Mucosa of rectum (tissue), 2 donors: Measurements from ENCODE around the gene CDK14.

Experiments
- H3K27ac ChIP-seq, 2 donors: one replicate each; pipeline ENCODE4 v1.7.0; 2013; ENCODE audit warnings: inconsistent platforms in 2 of 2, low read depth in 2 of 2, low read length in 2 of 2
- H3K27me3 ChIP-seq, 2 donors: one replicate each; pipeline ENCODE4 v1.7.0; 2013; ENCODE audit warnings: low read length in 2 of 2; ENCODE audit not compliant: control insufficient read depth in 2 of 2, insufficient read depth in 2 of 2
- H3K36me3 ChIP-seq, 2 donors: one replicate each; pipeline ENCODE4 v1.7.0; 2013; ENCODE audit warnings: low read length in 2 of 2; ENCODE audit not compliant: control insufficient read depth in 2 of 2, insufficient read depth in 2 of 2
- H3K4me1 ChIP-seq, 2 donors: one replicate each; pipeline ENCODE4 v1.7.0; 2013; ENCODE audit warnings: low read length in 2 of 2, mild to moderate bottlenecking in 1 of 2; ENCODE audit not compliant: control insufficient read depth in 2 of 2, insufficient read depth in 2 of 2
- H3K4me3 ChIP-seq, 2 donors: one replicate each; pipeline ENCODE4 v1.7.0; 2013; ENCODE audit warnings: low read length in 2 of 2
- H3K9ac ChIP-seq, 2 donors: one replicate each; pipeline ENCODE4 v1.7.0; 2013; ENCODE audit warnings: low read length in 2 of 2, low read depth in 1 of 2, mild to moderate bottlenecking in 1 of 2
- H3K9me3 ChIP-seq, 2 donors: one replicate each; pipeline ENCODE4 v1.7.0; 2013; ENCODE audit warnings: low read length in 2 of 2; ENCODE audit not compliant: control insufficient read depth in 2 of 2
- donor health status: healthy.
- donor health status: Normal muscosa, but diverticular disease.

Gene CDK14

DNA sequence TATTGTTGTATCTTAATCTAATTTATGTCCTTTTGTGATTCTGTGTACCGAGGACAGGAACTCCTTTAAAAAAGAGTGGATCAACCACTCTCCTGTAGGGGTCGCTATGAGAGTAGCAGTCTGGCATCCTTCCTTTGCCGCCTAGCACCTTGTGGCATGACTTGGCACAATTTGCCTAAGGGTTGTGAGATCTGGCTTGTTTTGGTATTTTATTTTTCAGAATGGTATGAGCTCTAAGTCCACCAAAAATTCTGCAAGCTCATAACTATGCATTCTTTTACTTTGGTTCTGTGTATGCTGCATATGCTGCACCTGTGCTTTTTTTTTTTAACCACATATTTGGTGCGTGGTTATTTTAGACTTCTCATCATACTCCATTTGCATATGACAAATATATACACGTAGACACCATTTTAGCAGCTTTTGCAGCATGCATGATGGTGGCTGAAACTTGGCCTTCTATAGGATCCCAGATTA is 112.8 kb downstream of the CDK14 start:
- no peaks in the 10 kb centered on the region for H3K9me3 ChIP-seq

DNA sequence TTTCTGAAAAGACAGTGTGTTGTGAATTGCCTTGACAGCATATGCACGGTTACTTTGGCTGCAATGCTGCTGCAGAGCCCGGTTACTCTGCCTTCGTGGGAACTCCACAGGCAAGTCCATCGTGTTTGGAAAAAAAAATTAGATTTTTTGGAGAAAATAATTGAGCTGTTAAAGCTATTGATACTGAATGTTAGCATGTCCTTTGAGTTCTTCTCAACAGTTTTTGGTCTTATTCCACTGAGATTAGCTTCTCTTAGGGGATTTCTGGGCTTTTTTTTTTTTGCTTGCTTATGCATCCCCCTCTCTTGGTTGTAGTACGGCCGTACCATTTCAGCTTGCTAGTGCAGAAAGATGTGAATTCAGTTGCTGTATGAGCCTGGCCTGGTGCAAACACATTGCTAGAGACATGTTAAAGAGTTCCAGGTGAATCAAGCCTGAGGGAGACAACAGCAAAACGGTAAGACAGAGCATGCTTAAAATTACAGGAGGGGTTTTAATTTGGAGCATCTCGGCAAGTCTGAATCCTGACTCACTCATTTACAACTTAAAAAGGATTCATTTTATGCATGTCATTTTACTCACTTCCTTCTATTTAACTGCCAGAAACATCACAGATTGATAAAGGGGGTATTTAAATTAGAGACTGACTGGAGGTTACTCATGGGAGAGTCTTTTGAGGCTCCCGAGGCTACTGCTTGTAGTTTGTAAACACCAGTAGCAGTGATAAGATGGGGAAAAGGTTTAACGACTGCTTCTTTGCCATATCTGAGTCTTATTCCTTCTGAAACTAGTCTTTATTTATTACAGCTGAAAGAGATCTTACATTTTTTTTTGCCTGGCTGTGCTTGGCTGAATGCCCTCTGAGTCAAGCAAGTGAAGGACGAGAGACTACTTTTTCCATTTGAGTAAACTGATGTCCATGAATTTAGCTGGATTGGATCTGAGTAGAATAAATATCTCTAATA is 113.7 kb downstream of the CDK14 start:
- H3K4me3 ChIP-seq = peak overlapping the region; percentile 19 to 53
- H3K27me3 ChIP-seq = no peaks in the 10 kb centered on the region
- H3K9me3 ChIP-seq = no peaks in the 10 kb centered on the region
- H3K9ac ChIP-seq = peak overlapping the region in 1 of 2 donors; percentile 9
- no peaks in the 10 kb centered on the region for H3K36me3 ChIP-seq
- H3K27ac ChIP-seq = peak overlapping the region; percentile 11 to 48
- no peaks in the 10 kb centered on the region for H3K4me1 ChIP-seq

More for the DNA sequence above, 112.8 kb downstream of the CDK14 start:
- no peak overlapping the region for H3K27ac ChIP-seq
- no peaks in the 10 kb centered on the region for H3K4me1 ChIP-seq
- H3K4me3 ChIP-seq = peak overlapping the region in 1 of 2 donors; percentile 53
- H3K36me3 ChIP-seq = no peaks in the 10 kb centered on the region
- H3K9ac ChIP-seq = no peak overlapping the region
- no peaks in the 10 kb centered on the region for H3K27me3 ChIP-seq

DNA sequence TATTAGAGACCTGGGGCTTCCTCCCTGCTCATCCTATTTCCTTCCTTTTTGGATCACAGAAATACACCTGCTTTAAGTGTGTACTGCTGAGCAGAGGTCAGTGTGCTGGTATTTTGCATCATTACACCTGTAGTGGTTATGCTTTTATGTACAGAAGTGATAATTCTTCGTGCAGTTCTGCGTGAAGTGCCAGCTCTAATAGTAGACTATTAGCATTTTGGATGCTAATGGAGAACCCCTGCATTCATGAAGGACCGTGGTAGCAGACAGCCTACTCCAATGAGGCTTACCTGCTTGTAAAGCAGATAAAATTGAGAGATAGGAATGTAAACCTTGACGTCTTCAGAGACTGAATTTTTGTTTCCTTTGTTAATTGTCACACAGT is 114.3 kb downstream of the CDK14 start:
- no peaks in the 10 kb centered on the region for H3K27me3 ChIP-seq
- peak overlapping the region in 1 of 2 donors; percentile 9 for H3K9ac ChIP-seq
- H3K27ac ChIP-seq = peak overlapping the region; percentile 11 to 48
- no peaks in the 10 kb centered on the region for H3K36me3 ChIP-seq
- peak overlapping the region in 1 of 2 donors; percentile 53 for H3K4me3 ChIP-seq
- no peaks in the 10 kb centered on the region for H3K4me1 ChIP-seq
- H3K9me3 ChIP-seq = no peaks in the 10 kb centered on the region

DNA sequence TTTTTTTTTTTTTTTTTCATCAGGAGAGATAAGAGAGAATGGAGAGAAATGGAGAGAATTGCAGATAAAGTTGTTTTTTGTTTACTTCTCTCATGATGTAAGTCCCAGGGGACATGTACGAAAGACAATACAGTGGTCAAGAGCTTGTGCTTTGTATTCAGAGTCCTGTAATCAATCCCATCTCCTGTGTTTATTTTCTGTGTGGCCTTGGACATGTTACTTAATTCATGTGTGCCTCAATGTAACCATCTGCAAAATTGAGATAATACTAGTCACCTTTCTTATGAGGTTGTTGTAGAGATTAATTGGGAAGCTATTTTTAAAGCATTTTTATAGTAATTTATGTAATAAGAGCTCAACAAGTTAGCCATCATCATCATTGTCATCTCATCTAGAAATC is 117.5 kb downstream of the CDK14 start:
- H3K4me1 ChIP-seq = no peaks in the 10 kb centered on the region
- H3K4me3 ChIP-seq = no peak overlapping the region
- H3K9ac ChIP-seq = no peak overlapping the region
- H3K27ac ChIP-seq = no peak overlapping the region
- no peaks in the 10 kb centered on the region for H3K27me3 ChIP-seq
- H3K36me3 ChIP-seq = no peaks in the 10 kb centered on the region
- H3K9me3 ChIP-seq = no peaks in the 10 kb centered on the region

DNA sequence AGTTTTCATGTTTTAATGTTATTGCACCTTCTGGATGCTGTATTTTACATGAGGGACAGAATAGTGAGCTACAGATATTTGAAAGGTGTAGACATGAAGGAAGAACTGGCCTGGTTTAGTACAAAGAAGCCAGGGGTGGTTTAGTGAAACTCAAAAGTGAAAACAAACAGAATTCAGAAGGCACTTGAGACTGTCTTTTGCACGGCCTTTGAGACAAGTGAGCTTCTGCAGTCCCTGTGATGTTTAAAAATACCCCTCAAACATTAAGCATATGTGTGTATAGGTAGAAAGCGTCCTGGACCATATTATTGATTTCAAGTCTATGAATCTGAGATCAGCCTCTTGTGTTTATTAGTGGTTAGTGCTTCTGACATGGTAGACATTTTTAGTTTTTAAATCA is 118.9 kb downstream of the CDK14 start:
- Histone ChIP-seq H3K4me1 (peaks cover 0 to 3% of the 10 kb centered on the region in 2 donors), H3K9me3 (no peaks in the 10 kb centered on the region), H3K27me3 (no peaks in the 10 kb centered on the region), H3K36me3 (no peaks in the 10 kb centered on the region), H3K4me3 (no peak overlapping the region), H3K9ac (no peak overlapping the region), H3K27ac (no peak overlapping the region)

DNA sequence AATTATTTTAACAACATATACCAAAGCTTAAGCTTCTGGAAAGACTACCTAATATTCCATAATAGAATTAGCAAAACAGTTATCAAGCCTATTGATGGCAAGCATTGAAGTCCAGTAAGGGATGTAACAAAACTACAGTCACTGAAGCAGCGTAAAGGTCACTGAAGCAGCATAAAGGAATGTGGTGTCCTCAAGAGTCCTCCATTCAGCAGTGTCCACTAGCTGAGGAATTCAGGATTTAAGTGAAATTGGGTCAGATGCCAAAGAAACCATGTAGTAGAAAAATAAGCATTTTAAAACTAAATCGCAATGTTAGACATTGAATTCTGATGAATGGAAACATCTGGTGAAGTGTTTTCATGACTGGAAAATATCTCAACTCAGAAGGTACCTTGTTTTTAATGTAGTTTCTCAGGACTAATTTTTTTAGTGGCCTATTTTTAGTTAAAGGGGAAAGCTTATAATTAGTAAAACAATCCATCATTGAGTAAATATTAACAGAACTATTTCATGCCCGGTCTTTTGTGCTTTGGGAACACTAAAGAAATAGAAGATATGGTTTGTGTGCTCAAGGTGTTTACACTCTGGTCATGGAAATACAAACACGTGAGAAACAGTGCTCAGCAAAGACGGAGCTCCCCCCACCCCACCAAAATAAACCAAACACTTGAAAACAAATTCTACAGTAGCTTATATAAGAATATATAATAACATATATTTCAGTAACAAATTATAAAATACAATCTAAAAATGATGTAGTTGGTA is 121.4 kb downstream of the CDK14 start:
- H3K27ac ChIP-seq = no peak overlapping the region
- no peaks in the 10 kb centered on the region for H3K36me3 ChIP-seq
- no peaks in the 10 kb centered on the region for H3K9me3 ChIP-seq
- no peak overlapping the region for H3K9ac ChIP-seq
- H3K4me1 ChIP-seq = peaks cover 3 to 6% of the 10 kb centered on the region in 2 donors
- no peak overlapping the region for H3K4me3 ChIP-seq
- H3K27me3 ChIP-seq = no peaks in the 10 kb centered on the region

DNA sequence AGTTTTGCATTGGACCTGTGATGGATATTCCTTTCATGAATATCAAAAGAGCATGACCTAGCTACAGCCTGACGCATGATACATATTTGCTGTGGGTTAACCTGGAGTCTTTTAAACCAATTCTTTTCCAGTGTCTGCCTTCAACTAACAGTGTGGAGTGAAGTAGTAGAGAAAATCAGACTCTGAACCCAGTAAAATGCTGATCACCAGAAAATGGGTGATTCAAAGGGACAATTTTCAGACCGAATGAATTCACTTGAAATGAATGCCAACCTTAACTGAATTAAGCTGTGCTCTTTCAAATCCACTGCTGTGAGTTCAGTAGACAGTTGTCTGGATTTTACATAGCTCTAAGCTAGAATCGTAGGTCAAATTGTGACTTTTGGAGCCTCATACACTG is 123.0 kb downstream of the CDK14 start:
- H3K36me3 ChIP-seq = no peaks in the 10 kb centered on the region
- H3K27ac ChIP-seq = no peak overlapping the region
- peaks cover 3 to 6% of the 10 kb centered on the region in 2 donors for H3K4me1 ChIP-seq
- no peaks in the 10 kb centered on the region for H3K27me3 ChIP-seq
- no peak overlapping the region for H3K4me3 ChIP-seq
- no peaks in the 10 kb centered on the region for H3K9me3 ChIP-seq
- H3K9ac ChIP-seq = no peak overlapping the region

DNA sequence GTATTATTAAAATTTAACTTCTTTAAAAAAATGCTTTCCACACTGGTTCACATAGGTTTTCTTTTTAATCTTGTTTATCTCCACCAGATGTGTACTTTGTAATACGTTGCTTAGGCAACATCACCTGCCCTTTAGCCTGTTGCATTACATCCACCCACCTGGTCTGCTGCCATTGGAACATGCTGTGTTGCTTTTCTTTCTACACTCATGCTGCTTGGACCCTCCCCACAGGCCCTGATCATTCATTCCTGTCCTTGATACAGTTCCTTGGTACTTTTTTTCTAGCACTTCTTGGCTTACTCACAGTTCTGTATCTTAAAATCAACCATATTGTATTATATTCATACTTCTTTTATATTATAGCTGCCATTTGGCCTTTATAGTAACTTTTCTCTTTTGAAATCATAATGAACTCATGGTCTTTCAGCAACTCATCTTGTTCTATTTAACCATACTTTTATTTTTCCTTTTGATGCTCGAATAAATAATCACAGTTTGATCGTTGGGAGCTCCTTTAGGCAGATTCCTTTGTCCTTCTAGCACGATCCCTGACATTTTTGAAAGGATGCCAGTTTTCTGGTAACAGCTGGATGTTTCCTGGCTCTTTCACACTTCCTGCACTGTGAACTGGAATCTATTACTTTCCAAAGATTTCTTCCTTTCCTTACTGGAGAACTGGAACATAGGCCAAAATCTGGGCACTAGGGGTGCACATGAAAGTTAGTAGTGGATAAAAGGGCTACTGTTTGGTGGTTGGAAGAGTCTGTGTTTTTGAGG is 125.1 kb downstream of the CDK14 start:
- H3K4me3 ChIP-seq = no peak overlapping the region
- no peak overlapping the region for H3K9ac ChIP-seq
- H3K4me1 ChIP-seq = peaks cover 3 to 6% of the 10 kb centered on the region in 2 donors
- peak overlapping the region in 1 of 2 donors; percentile 6 for H3K27ac ChIP-seq
- H3K9me3 ChIP-seq = no peaks in the 10 kb centered on the region
- H3K27me3 ChIP-seq = no peaks in the 10 kb centered on the region
- H3K36me3 ChIP-seq = no peaks in the 10 kb centered on the region

DNA sequence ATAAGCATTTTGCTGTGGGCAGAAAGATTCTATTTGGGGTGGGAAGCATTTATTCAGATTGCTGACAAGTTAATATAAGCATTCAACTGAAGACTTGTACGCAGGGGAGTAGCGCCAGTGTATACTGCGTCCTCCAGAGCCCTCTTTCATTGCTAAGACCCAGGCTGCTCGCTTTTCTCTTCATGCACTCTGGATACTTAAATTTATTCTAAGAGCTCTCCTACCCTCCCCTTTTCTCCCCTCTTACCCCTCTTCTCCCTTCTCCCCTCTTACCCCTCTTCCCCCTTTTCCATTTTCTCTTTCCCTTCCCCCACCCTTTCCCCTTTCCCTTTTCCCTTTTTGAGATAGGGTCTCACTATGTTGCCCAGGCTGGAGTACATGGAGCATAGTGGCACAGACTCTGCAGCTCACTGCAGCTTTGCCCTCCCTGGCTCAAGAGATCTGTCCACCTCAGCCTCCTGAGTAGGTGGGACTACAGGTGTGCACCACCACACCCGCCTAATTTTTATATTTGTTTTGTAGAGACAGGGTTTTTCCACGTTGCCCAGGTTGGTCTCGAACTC is 125.8 kb downstream of the CDK14 start:
- Histone ChIP-seq H3K36me3 (no peaks in the 10 kb centered on the region), H3K27me3 (no peaks in the 10 kb centered on the region), H3K4me1 (peaks cover 6 to 7% of the 10 kb centered on the region in 2 donors), H3K9me3 (no peaks in the 10 kb centered on the region), H3K9ac (no peak overlapping the region), H3K4me3 (no peak overlapping the region), H3K27ac (no peak overlapping the region)
